ENCODE measurements around the gene RBMS3.

RBMS3 gene

DNA sequence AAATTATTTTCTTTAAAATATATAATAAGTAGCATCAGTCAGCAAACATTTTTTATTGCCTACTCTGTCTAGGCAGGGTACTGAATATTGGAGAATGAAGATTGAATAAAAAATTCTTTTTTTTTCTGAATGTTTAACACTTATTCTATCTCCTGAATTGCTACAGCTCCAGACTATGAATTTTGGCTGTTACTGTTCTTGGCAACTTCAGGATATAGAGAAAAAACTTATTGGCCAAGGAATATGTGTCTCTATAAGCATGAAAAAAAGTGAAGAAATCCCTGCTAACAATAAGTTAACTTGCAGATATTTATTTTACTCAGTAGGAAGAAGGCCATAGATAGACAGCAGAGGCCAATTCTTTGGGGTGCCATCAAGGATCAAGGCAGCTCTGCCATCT is 309.6 kb downstream of the RBMS3 start:
- DNase-seq, result no peak

DNA sequence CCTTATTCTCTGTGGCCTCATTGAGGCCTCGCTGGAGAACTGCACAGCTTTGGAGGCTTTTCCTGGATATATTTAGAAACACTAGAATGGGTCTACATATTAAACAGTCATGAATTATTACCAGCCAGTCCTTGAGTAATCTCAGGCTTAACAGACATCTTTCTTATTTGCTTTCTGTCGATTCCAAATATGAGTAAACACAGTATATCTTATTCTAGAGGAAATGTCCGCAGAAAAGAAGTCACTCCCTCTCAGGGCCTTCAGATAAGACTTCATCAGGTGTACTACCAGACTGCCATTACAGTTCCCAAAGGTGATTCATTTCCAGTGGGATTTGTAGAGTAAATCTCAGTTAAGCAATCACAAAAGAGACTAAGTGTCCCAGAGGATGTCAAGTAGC is 310.7 kb downstream of the RBMS3 start:
- DNase-seq, result no peak

DNA sequence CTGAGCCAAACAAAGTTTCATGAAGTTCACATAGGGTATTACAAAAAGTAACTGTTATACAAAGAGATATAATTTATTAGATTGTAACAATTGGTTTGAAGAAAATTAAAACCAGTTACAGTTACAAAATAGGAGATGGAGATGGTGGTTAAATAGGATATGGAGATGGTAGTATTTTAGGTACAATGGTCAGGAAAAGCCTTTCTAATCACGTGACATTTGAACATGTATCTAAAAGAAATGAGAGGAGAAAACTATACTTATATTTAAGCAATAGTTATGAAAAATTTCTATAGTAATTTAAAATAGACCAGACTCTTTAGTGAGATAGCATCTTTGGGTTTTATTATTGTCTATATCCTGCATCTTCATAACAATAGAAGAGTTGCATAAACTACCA is 312.9 kb downstream of the RBMS3 start:
- DNase-seq, result no peak

DNA sequence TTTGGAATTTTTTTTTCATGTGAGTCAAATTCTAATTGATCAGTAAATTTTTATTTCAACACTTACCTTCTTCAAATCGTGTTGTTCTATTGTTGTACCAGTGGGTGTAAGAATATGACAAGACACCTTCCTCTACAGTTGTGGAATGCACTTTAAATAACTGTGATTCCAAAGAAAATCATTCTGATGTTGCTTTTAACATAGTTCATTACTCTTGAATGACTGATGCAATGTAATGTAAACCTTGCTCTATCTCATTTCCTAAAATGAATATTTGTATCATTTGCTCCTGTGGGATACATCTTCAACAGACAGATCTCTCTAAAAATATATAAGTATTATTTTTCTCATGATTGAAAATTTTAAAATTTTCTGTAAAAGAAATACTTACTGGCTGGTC is 313.4 kb downstream of the RBMS3 start:
- no peak for DNase-seq

DNA sequence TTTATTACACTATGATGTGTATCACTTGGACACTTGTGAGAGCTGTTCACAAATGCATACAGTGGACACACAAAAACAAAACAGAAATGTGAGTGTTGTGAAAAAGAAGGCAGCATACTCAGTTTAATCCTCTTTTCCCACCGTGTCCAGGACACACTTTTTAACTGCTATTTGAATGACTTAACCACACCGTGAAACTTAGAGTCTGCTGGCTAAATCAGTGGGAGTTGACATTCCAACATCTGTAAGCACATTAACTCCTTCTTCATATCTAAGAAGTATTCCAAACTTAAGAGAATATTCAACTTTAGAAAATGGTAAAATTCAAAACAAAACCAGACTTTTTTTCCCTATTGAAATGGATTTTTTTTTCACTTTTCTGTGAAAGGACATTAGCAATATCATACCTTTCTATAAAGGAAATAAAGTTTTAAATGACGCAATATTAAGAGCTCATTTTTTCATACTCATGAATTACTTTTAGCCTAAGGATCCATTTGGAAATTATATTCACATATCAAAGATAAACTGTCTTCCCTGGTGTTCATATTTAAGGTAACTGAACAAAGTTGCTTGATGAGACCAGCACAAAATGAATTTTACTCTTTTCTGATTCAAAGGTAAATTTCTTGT is 316.6 kb downstream of the RBMS3 start:
- no peak for DNase-seq

DNA sequence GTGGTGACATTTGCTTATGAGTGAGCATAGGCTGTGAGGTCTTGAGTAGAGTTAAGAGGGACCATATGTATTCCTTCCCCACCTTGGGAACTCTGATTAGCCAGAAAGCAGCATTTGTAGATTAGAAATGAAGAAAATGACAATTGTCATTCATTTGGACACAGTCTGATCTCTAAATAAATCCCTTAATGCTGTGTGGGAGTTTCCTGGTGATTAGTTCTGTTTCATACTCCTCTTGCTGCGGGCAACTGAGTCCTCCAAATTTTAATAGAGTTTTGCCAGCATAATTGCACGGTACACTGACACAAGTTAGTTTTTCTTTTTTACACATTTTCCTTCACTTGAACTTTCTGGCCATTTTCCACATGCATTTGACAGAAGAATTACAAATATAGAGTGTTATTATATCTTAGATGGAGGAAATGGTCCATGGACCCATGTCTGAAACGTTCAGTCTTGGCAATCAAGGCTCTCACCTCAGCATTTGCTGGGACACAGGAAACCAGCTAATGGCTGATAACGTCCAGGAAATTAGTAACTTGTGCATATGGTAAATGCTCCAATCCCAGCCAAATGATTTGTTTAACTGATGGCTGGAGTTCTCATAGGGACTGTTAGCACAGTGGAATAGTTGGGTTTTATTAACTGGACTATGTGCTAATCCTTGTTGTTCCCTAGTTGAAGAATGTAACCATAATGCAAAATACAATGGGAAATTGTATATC is 321.2 kb downstream of the RBMS3 start:
- no peak for DNase-seq

DNA sequence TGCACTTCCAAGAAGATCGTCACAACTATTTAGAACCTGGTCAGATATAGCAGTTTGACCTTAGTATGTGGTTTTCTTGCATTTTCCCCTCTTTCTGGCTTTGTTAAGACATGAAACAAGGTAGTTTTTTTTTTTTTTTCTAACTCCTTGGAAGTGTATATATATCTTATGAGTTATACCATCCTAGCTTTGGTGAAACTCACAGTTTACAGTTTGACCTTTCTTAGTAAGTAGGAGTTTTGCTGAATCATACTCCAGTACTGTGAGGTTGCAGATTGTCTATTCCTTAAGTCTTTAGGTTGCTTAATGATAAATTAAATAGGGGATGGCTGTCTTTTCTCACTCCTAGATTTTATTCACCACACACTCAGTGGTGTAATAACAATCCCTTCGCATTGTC is 325.0 kb downstream of the RBMS3 start:
- DNase-seq, result no peak

DNA sequence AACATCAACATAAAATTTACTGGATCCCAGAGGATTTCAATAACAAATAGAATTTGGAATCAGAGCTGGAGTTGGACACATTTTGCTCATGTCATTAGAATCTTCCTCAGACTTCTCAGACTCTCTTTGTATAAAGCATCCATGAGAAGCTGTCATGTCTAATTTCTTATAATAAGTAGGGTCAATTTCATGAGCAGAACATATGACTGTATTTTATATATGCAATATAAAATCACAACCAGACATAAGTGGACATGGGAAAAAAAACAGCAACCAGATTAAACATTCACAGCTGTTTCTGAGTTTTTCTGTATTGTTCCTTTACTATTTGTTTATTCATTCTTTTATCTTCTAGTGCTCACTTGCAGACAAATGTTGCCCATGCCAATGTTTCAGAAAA is 325.5 kb downstream of the RBMS3 start:
- no peak for DNase-seq

DNA sequence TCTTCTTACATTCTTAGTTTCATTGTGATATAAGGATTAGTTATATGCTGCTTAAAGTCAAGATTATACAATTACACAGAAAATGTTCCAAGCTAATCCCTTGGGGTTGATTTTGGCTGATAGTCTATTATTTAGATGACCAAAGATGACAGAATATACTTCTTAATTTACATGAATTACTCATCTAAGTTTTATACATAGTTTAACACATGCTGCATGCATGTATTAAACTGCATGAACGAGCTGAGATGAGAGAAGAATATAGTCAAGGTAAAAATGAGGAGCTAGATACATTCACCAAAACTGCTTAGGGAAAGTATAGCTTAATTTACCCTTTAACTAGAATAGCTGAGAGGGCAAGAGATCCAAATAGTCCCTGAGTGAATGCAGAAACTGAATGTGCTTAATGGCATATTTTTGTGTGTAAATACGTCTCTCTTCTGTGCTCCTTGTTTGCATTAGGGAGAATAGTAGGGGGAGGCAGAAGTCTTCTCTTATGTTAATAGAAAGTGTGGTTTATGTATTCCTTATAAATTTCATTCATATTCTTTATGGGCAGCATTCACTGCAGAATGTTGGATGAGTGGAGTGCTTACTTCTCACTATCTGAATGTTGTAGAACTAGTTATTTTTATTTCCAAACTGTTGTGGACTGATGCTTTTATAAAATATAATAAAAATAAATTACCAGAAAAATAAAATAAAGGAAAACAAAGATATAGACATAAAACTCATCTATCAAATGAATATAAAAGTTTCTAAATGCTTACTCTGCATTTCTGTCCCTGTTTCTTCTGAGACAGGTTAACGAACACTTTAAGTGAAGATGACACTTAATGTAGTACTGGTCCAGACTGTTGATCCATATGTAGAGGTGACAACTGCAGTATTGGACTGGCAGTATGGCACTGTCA is 327.8 kb downstream of the RBMS3 start:
- no peak for DNase-seq

DNA sequence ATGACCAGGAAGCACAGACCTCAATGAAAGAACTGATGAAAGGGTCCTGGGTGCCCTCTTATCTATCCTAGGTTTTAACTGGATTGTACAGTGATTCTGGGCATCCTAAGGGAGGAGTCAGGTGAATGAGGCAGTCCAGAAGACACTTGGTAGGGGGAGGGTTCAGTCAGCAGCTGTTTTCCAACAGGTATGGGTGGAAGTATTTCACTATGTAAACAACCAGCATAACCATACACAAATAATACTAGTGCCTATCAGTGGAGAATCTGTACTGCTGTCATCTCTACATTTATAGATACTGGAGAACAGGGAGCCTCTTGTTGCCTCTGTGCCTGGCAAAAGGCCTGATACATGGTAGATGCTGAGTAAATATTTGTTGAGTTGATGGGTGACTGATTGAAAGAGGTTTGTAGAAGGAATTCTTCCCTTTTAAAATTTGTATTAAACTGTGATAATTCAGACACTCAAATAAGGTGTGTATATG is 328.5 kb downstream of the RBMS3 start:
- DNase-seq, result no peak

DNA sequence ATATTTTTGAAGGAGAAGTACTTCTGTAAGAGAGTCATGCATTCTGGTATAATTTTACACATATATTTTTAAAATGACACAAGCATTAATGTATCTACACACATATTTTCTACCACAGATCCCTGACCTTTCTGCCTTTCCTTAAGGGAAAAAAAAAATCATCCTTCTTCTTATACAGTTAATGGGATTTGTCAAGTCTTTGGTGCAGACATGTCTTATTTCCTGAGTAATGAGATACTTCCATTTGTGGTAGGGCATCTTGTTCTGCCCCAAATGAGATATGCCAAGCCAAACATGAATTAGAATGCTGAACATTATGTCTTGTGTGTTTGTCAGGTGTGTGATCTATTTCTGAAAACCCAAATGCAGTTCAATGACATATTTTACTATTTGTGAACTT is 329.9 kb downstream of the RBMS3 start:
- DNase-seq, result no peak

DNA sequence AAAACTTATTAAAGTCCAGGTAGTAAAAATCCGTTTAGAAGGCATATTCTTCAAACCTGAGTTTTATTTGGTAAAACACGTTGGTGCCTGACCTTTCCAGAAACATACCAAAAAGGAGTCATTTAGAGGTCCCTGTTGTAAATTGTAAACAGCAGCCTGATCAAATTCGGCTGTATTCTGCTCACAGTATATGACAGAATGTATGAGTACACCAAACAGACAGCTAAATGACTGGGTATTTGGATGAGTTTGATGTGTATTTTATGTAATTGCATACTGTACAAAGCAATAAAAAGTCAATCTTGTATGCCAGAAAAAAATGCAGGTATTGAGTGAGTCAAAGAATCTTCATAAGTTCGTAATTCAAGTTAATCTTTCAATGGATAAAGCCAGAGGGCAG is 330.4 kb downstream of the RBMS3 start:
- DNase-seq, result no peak

DNA sequence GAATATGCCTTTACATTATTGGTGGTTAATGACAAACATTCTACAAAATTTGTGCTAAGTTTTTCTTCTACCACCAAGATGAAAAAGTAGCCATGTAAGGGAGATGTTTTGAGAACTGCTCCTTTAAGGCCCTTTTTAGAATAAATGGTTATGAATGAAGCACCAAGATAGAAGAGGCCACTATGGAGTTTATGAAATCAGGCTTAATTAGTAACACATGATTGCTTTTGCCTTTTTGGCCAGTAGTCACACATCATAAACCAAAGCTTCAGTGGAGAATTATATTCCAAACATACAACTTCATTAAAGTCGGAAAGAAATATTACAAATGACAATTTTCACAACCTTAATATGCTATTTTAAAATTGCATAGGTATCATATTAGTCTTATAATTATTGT is 331.7 kb downstream of the RBMS3 start:
- DNase-seq, result no peak

DNA sequence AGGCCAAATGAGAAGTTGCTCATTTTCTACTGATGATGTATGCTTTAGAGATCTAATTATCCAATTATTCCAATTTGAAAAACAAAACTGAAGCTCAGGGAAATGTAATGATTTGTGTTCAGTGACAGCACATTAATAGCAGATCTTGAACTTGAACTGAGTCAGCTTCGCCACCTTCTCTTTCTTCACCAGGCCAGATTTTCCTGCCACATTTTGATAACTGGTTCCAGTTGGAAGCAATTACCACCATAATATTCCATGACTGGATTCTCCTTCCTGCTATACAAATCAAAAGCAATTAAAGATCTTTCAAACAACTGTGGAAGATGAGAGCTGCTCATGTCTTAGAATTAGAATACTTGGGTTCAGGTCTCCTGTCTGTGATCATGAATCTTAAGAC is 334.1 kb downstream of the RBMS3 start:
- DNase-seq, result no peak

DNA sequence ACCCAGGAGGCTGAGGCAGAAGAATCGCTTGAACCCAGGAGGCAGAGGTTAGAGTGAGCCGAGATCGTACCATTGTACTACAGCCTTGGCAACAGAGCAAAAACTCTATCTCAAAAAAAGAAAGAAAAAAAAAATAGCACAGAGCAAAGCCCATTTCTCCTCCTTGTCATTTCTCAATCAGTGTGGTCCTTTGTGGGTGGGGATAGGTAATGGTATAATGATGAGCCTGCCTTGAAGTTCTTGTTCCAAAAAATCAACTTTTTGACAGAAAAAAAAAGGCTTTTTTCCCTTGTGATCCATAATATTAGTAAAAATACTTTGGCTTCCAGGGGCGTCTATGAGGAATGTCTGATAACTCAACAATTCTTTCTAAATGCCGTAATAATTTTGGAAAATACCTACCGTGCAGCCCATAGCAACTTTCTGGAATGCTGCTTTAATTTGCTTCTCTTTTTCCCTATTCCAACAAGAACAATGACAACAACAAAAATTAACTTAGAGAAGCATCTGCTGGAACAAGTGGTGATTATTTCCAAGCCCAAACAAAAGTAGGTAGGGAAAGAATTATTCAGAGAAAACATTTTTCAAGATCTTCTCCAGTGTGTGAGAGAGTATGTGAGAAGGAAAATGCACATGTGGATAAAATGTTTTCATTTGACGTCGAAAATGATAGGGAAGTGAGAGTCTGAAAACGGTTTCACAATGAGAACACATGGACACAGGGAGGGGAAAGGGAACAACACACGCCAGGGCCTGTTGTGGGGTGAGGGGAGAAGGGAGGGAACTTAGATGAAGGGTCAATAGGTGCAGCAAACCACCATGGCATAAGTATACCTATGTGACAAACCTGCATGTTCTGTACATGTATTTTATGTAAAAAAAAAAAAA is 337.8 kb downstream of the RBMS3 start:
- no peak for DNase-seq

DNA sequence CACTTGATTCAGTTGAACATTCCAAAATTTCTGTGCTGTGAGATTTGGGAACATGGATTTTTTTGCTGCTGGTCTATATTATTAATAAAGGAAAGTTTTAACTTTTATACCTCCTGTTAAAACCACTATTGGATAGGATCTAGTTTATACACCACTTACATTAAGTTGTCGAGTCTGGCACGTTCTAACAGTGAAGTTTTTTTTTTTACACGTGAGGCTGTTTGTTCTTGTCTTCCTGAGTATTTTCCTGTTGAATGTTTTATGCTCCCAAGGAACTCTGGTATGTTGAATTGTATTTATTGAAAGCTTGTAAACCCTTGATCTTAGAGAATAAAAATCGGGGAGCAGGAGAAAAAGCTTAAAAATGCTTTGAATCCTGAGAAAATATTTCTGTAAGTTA is 338.8 kb downstream of the RBMS3 start:
- no peak for DNase-seq

DNA sequence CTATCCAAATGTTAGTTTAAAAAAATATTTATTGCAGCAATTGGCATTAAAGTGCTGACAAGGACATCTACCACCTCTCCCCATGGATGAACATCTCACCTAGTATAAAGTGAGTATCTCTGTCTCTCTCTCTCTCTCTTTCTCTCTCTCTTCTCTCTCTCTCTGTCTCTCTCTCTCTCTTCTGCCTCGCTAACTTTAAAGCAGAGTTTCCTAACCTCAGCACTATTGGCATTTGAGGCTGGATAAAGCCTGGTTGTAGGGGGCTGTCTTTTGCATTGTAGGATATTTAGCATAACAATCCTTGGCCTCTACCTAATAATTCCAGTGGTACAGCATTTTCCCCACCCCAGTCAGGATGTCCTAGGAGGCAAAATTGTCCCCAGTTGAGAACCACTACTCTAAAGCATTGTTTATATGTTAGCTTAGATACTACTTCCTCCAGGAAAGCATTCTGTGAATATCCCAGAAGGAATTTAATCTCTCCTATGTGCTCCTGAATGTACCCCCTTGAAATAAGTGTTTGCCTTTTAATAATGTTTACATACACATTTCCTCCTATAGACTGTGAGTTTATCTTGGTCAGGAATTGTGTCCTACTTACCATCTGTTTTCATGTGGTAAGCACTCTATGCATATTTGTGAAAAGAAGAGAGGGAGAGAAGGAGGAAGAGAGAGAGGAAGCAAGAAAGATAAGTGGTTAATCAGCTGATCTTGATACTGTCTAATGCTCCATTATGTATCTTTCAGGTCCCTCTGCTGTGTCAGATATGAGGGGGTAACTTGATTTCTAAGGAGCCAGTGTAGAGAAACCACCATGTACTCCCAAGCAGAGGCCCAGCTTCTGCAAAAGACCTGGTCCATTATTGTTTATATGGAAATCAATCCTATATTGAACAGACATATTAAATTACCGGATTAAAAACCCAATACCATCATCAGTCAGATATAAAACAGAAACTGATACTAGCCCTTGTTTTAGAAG is 346.6 kb downstream of the RBMS3 start:
- no peak for DNase-seq

DNA sequence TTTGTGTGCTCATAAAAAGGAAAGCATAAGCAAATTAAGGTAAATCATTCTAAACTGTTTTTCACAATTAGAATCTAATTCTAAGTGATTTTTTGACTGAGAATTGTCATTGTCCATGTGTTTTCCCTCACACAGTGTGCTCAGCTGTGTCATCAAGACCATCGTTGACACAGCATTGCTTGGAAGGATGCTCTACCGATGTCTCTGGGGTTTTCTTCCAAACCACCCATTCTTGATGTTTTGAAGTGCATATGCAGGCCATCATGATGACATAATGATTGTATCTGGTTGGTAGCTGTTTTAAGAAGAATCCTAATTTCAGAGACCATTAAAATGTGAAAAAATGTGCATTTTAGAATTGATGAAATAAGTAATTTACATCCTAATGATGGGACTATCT is 347.9 kb downstream of the RBMS3 start:
- no peak for DNase-seq

DNA sequence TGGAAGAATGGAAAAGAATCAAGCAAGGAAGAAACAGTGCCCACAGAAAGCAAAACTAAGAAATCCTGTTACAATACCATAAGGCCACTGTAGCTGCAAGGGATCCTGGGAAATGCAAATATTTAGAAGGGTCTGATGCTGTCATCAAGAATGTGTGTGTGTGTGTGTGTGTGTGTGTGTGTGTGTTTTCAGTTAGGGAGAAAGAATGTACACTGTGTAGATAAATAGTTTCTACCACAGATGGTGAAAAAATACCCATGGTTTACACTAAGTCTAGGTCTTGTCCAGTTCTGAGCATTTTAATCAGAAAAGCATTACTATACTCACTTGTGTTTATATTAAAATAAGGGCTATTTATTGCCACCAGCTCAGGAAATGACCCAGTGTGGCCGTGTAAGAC is 355.0 kb downstream of the RBMS3 start:
- DNase-seq, result no peak

DNA sequence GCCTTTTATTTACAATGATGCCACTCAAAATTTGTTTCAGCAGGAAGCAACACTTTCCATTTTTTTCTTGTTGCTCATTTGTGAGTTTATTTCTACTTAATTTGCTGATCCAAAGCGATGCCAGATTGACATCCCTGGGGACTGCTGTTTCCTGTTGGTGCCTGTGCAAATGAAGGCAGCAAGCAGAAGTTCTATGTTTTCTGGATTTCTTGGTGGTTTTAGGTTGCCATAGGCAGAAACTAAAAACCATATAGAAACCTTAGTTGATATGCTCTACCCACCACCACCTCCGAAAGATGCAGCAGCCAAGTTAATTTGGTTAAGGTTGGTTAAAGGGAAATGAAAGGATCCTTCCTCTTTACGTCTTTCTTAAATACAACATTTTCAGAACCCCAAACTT is 356.2 kb downstream of the RBMS3 start:
- DNase-seq, result no peak

DNA sequence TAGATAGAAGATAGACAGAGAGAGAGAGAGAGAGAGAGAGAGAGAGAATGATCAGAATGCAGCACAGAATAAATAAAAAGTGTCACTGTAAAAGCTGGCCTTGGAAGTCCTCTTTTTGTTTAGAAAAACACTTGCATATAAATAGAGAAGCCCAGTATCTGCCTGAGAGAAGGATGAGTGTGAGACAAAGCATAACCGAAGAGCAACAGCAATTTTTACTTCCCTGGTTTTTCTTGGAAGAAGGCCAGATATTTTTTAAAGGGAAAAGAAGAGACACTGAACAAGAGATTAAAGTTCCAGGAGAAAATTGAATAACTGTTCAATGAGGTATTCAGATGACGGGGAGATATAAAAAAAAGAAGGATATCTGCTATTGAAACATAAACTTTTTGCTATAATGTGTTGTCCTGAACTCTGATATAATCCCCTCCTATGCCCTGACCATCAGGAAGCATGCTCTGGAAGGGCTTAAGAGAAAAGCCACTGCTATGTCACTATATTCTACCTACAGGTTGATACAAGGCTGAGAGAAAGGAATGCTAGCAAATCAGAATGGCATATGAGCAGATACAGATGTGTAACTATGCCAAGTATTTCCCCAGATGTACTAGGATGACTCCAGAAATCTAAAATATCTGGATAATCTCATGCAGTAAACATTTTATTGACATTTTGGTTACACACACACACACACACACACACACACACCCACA is 358.9 kb downstream of the RBMS3 start:
- no peak for DNase-seq

All from GOT3 (cell line).